Measurements from ENCODE around the gene POLA1.

- TF ChIP-seq CTCF (IDR thresholded peaks at IDR 0.05; ENCODE audit: poor library complexity) (no peak), EZH2 (IDR thresholded peaks at IDR 0.05; ENCODE audit: borderline replicate concordance) (peak; percentile 99)
These were observed 313.6 kb downstream of the POLA1 start for GRCh38 chrX:25007059-25008053.

Data from hepatocyte (in vitro differentiated cells).